ENCODE data around the gene KREMEN1.
A peak's percentile ranks its signal among the peaks of the same experiment; 100 is the strongest.
"Not testable (repeated sequence)": the region's sequence is repeated elsewhere in the genome, so short reads cannot be mapped to it uniquely, and the experiment has no call there.

The KREMEN1 gene

GRCh38 chr22:29079218-29079901 lies 6.5 kb downstream of the KREMEN1 start:
- Histone ChIP-seq H3K9ac (no peak overlapping the region), H3K4me1 (peaks cover 0 to 29% (median 19%) of the 10 kb centered on the region in 10 experiments; a peak in 16 of 20 replicates), H3K27me3 (peaks cover 18 to 31% (median 23%) of the 10 kb centered on the region in 11 experiments), H3K9me3 (replicated peaks in 1 of 11) (no peaks in the 10 kb centered on the region), H3K4me3 (no peak overlapping the region), H3K27ac (no peak overlapping the region), H3K4me2 (no peak overlapping the region), H3K36me3 (no peaks in the 10 kb centered on the region), H4K20me1 (peaks cover 0 to 3% (median 0%) of the 10 kb centered on the region in 11 experiments; a peak in 3 of 22 replicates)
- TF ChIP-seq Cebpa-rat (IDR thresholded peaks at IDR 0.05): no peak

GRCh38 chr22:29080106-29080975 lies 7.5 kb downstream of the KREMEN1 start:
- Histone ChIP-seq H3K4me2 (peak overlapping the region in 9 of 11 experiments; percentile 2 to 41 (median 9); a peak in 8 of 22 replicates), H4K20me1 (no peaks in the 10 kb centered on the region), H3K4me1 (peaks cover 0 to 35% (median 20%) of the 10 kb centered on the region in 10 experiments; a peak in 16 of 20 replicates), H3K9me3 (replicated peaks in 1 of 11) (no peaks in the 10 kb centered on the region), H3K27ac (no peak overlapping the region), H3K36me3 (no peaks in the 10 kb centered on the region), H3K4me3 (no peak overlapping the region), H3K27me3 (peaks cover 8 to 21% (median 13%) of the 10 kb centered on the region in 11 experiments; a peak in 21 of 22 replicates), H3K9ac (no peak overlapping the region)
- no peak for TF ChIP-seq Cebpa-rat (IDR thresholded peaks at IDR 0.05)

- H3K4me1 ChIP-seq: peaks cover 0 to 35% (median 20%) of the 10 kb centered on the region in 10 experiments; a peak in 16 of 20 replicates
- H3K9me3 ChIP-seq (replicated peaks in 1 of 11): no peaks in the 10 kb centered on the region
- TF ChIP-seq Cebpa-rat (IDR thresholded peaks at IDR 0.05): no peak
- no peak overlapping the region for H3K27ac ChIP-seq
- no peak overlapping the region; a peak in 1 of 22 replicates for H3K4me2 ChIP-seq
- H3K9ac ChIP-seq: no peak overlapping the region
- H3K4me3 ChIP-seq: no peak overlapping the region
- no peaks in the 10 kb centered on the region for H3K36me3 ChIP-seq
- H4K20me1 ChIP-seq: no peaks in the 10 kb centered on the region
- peaks cover 0 to 8% (median 0%) of the 10 kb centered on the region in 11 experiments; a peak in 4 of 22 replicates for H3K27me3 ChIP-seq
Observed at GRCh38 chr22:29081517-29082236, 8.8 kb downstream of the KREMEN1 start.

- Histone ChIP-seq H3K36me3 (no peaks in the 10 kb centered on the region), H3K4me1 (peaks cover 0 to 35% (median 20%) of the 10 kb centered on the region in 10 experiments; a peak in 16 of 20 replicates), H3K9ac (peak overlapping the region in 1 of 11 experiments; percentile 27; a peak in 1 of 22 replicates), H3K9me3 (replicated peaks in 1 of 11) (no peaks in the 10 kb centered on the region), H3K4me3 (no peak overlapping the region), H4K20me1 (no peaks in the 10 kb centered on the region), H3K4me2 (peak overlapping the region in 10 of 11 experiments; percentile 38 to 80 (median 64); a peak in 18 of 22 replicates), H3K27ac (peak overlapping the region in 5 of 11 experiments; percentile 12 to 70 (median 51); a peak in 8 of 22 replicates), H3K27me3 (peaks cover 0 to 7% (median 0%) of the 10 kb centered on the region in 11 experiments; a peak in 1 of 22 replicates)
- no peak for TF ChIP-seq Cebpa-rat (IDR thresholded peaks at IDR 0.05)
Observed at GRCh38 chr22:29082826-29083545, 10.2 kb downstream of the KREMEN1 start.

GRCh38 chr22:29083576-29083932 lies 10.7 kb downstream of the KREMEN1 start:
- H3K9me3 ChIP-seq (replicated peaks in 1 of 11); H3K36me3 ChIP-seq; H3K27me3 ChIP-seq; H4K20me1 ChIP-seq: not testable (repeated sequence)
- peak in 5 of 11 experiments; percentile 15 to 63 (median 58); a peak in 5 of 22 replicates for TF ChIP-seq Cebpa-rat (IDR thresholded peaks at IDR 0.05)
- H3K4me2 ChIP-seq: peak overlapping the region in 10 of 11 experiments; percentile 38 to 80 (median 64); a peak in 19 of 22 replicates
- H3K4me1 ChIP-seq: peaks cover 0 to 35% (median 20%) of the 10 kb centered on the region in 10 experiments; a peak in 16 of 20 replicates
- peak overlapping the region in 1 of 10 experiments; percentile 24; a peak in 1 of 20 replicates for H3K4me3 ChIP-seq
- peak overlapping the region in 1 of 11 experiments; percentile 27; a peak in 1 of 22 replicates for H3K9ac ChIP-seq
- H3K27ac ChIP-seq: peak overlapping the region in 5 of 11 experiments; percentile 12 to 70 (median 51); a peak in 10 of 22 replicates

GRCh38 chr22:29083933-29084591 lies 11.2 kb downstream of the KREMEN1 start:
- Histone ChIP-seq H3K4me3 (peak overlapping the region in 1 of 10 experiments; percentile 24; a peak in 1 of 20 replicates), H3K9ac (peak overlapping the region in 1 of 11 experiments; percentile 27; a peak in 1 of 22 replicates), H3K4me2 (peak overlapping the region in 10 of 11 experiments; percentile 38 to 80 (median 64); a peak in 19 of 22 replicates), H3K9me3 (replicated peaks in 1 of 11) (no peaks in the 10 kb centered on the region), H3K27me3 (peaks cover 0 to under 1% (median 0%) of the 10 kb centered on the region in 11 experiments; a peak in 1 of 22 replicates), H4K20me1 (no peaks in the 10 kb centered on the region), H3K27ac (peak overlapping the region in 5 of 11 experiments; percentile 12 to 70 (median 51); a peak in 10 of 22 replicates), H3K36me3 (no peaks in the 10 kb centered on the region), H3K4me1 (peaks cover 0 to 35% (median 20%) of the 10 kb centered on the region in 10 experiments; a peak in 16 of 20 replicates)
- TF ChIP-seq Cebpa-rat (IDR thresholded peaks at IDR 0.05): no peak

GRCh38 chr22:29087012-29087411 lies 14.2 kb downstream of the KREMEN1 start:
- Histone ChIP-seq H3K4me2 (no peak overlapping the region), H3K9me3 (replicated peaks in 1 of 11) (no peaks in the 10 kb centered on the region), H4K20me1 (no peaks in the 10 kb centered on the region), H3K4me1 (peaks cover 0 to 29% (median 14%) of the 10 kb centered on the region in 10 experiments; a peak in 16 of 20 replicates), H3K27me3 (no peaks in the 10 kb centered on the region), H3K9ac (no peak overlapping the region), H3K27ac (no peak overlapping the region), H3K36me3 (no peaks in the 10 kb centered on the region), H3K4me3 (no peak overlapping the region)
- TF ChIP-seq Cebpa-rat (IDR thresholded peaks at IDR 0.05): no peak

Measured in BLaER1 treated with 17β-estradiol and CSF1 and Interleukin-3, amounts not matched to agents 10 nM and 100 nM (cell line).